Activated effector memory CD4-positive, alpha-beta T cell treated with Interleukin-2 at 50 U/mL for 16 hours (primary cell): ENCODE measurements around the gene PANK4.
A peak's percentile ranks its signal among the peaks of the same experiment; 100 is the strongest.

Experiments
- DNase-seq: peaks from one replicate; pipeline ENCODE4 v3.0.0-alpha.2; 2020

Gene PANK4

DNA sequence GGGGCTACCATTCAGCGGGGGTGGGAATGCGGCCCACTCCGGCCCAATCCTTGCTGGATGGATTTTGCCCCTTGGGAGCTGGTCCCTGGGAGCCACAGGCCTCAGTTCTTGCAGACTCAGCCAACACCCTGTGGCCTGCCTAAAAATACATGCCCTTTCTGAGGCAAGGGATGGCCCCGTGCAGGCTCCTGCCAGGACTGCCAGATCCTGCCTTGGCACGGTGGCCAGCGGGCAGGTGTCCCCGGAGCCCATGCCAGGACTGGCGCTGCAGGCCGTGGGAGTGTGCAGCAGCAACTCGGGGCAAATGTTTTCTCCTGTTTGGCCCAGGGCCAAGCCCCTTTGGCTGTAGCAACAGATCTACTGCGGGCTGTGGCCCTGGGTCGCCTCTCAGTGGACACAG is 1.6 kb upstream of the PANK4 start:
- DNase-seq = no peak

- no peak for DNase-seq
Observed at GRCh38 chr1:2527556-2527860, 1.1 kb upstream of the PANK4 start.

- no peak for DNase-seq
Observed at GRCh38 chr1:2526824-2527555, 594 bp upstream of the PANK4 start.

- no peak for DNase-seq
Observed at GRCh38 chr1:2525572-2525919, 850 bp downstream of the PANK4 start.

DNA sequence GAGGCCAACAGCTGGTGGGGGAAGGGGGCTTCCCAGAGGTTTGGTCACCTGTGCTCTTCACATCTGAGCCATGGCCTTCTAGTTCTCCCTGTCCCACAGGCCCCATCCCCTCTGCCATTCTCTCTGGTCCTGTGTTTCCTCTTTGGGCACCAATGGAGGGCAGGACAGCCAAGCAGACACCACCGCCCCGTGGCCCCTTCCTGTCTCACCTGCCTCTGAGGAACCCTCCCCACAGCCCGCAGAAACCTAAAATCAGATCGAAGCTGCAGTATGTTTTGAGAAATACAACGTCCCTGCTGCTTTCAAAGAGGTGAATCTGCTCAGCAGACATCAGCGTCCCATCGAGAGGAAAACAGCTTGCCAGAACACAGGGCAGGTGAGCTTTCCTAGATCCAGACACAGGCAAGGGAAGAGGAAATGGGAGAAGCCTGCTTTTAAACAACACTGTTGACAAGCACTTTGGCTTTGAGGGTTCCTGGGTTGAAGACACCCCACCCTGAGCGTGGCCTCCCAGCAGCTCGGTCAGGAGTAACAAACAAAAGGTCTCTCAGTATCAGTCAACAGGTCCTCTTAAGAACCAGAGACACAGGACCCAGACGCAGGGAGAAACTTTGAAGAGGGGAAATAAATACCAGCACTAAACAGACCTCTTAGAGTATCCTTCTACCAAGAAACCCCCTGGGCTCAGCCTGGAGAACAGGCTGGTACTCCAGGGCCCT is 2.3 kb downstream of the PANK4 start:
- peak; percentile 56 for DNase-seq

DNA sequence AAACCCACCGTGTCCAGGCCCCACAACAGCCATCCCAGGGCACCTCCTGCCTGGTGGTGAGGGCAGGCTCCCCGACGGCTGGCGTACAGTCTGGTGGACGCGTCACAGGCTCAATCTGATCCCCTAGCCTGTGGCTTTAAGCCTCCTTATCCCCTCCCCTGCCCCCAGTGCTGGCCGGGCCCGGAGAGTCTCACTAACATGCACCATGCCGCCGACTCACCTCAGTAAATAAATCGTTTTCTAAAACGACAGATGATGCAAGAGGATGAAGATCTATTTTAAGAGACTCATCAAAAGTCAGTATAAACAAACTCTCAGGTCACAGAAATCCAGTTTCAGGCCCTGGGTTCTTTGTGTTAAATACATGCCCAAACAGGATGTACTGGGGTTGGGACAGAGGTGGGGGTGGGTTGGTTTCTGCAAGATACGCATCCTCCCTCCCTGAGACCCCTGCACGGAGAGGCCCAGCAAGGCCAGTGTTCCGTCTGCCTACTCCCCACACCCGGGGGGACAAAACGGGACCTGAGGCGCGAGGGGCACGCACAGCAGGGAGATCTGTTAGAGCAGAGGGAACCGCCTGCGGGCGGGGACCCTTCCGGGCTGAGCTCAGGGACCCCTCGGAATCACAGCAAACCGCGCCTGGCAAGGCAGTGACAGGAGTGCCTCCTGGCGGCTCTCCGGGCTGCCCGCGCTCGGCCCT is 3.1 kb downstream of the PANK4 start:
- DNase-seq = no peak

DNA sequence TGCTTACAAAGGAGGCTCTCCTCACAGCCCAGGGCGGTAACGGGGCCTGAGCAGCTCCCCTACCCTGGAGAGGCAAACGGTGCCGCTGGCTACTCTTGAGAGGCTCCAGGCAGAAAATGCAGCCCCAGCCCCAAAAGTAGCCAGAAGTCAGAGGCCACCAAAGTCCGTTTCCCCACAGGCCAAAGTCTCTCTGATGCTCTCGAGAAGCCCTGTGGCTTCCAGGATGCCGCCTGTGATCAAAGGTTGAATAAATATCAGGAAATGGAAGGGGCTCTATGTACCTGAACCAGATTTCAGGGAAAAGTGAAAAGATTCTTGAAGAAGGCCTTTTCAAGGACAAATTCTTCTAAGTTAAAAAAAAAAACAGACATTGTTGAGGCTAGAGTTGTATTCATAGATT is 4.2 kb downstream of the PANK4 start:
- DNase-seq = no peak

GRCh38 chr1:2520806-2521205 is 5.6 kb downstream of the PANK4 start:
- DNase-seq = no peak

GRCh38 chr1:2520206-2520605 is 6.2 kb downstream of the PANK4 start:
- no peak for DNase-seq

GRCh38 chr1:2519729-2520128 is 6.7 kb downstream of the PANK4 start:
- no peak for DNase-seq

DNA sequence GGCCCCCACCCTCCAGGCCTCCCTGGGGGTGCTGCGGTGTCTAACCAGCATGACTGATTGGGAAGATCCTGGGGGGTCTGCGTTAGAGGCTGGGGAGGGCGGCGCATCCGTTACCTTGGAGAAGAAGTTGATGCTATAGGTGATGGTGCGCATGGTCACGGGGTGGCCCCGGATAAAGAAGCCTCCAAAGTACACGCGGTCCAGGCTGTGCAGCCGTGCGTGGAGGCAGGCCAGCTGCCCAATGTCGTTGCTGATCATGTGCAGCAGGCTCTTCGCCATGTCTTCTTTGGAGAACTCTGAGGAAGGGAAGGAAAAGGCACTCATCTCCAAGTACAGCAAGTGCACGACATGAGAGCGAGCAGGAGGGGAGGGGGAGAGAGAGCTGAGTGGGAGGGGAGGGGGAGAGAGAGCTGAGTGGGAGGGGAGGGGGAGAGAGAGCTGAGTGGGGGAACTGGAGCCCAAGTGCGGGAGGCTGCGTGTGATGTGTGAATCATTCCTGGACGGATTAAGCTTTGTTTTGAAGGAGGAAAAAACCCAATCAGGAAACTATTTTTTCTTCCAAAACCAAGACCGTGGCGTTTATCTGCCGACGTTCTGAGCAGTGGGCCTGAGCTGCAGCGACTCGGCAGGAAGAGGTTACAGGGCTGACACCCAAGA is 7.2 kb downstream of the PANK4 start:
- no peak for DNase-seq

GRCh38 chr1:2518528-2518927 is 7.9 kb downstream of the PANK4 start:
- no peak for DNase-seq

DNA sequence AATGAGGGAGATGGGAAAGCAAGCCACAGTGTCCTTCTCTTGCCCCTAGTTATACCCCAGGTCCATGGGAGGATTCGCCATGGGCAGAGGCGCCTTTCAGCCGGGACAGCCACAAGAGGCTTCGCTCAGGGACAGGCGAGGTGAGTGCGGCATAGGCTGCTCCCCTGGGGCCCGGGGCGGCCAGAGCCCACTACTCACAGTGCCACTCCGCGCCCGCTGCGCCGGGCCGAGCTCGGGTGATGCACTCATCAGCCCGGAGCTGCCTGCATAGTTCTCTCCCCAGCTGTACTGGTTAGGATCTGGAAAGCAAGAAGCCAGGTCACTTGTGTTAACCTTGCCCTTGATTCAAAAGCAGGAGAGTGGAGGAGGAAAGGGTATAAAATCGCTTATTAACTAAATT is 8.4 kb downstream of the PANK4 start:
- DNase-seq = no peak

GRCh38 chr1:2516946-2517345 is 9.4 kb downstream of the PANK4 start:
- no peak for DNase-seq

DNA sequence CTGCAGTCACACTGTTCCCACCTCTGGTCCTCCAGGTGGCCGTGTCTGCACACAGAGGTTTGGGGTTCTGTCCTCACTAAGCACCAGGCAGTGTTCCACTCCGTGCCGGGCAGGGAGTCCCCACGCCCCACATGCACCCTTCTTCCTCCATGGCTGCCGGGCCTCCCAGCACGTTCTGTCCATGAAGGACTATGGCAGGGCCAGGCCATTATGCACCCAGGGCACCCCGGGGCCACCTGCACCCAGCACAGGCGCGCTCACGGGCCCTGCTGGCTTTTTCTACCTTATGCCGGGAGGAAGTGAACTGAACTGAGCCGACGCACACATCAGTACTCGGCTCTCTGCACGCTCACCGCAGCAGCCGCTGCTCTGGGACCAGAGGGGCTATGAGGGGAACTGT is 10.3 kb downstream of the PANK4 start:
- DNase-seq = no peak

GRCh38 chr1:2515763-2516080 is 10.7 kb downstream of the PANK4 start:
- no peak for DNase-seq

DNA sequence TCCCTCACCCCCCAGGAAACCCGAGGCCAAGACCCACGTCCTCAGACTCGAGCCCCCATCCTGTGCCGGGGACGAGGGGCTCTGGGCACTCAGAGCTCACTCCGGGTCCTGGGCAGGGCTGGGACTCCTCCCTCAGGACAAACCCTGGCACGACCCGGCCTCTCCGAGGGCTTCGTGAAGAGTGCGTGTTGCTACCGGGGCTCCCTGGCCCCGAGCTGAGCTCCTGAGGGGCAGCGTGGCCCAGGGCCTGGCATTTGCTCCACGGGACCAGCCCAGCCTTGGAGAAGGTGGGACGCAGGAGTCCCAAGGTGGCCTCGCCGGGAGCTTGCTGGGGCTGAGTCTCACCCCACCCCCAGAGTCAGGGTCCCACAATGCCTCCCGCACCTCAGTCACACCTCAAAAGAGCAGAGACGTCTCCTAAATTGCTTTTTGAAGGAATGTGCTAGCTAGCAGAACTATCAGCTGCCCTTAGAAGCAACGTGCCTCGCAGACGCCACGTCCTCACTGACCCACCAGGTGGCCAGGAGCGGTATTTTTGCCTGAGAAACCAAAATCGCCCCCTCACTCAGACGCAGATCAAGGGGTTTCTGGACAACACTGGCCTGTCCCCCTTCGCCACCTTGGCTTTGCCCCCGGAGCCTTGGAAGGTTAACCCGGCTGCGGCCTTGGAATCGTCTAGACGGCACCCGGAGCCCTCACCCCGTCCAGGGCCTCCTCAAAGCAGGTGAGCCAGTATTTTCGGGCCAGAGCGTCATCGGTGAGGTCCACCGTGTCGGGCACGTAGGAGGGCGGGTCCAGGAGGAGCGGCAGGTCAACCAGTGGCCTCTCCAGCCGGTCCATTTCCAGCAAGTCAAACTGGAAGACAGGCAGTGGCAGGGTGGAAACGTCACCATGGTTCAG is 11.3 kb downstream of the PANK4 start:
- no peak for DNase-seq

DNA sequence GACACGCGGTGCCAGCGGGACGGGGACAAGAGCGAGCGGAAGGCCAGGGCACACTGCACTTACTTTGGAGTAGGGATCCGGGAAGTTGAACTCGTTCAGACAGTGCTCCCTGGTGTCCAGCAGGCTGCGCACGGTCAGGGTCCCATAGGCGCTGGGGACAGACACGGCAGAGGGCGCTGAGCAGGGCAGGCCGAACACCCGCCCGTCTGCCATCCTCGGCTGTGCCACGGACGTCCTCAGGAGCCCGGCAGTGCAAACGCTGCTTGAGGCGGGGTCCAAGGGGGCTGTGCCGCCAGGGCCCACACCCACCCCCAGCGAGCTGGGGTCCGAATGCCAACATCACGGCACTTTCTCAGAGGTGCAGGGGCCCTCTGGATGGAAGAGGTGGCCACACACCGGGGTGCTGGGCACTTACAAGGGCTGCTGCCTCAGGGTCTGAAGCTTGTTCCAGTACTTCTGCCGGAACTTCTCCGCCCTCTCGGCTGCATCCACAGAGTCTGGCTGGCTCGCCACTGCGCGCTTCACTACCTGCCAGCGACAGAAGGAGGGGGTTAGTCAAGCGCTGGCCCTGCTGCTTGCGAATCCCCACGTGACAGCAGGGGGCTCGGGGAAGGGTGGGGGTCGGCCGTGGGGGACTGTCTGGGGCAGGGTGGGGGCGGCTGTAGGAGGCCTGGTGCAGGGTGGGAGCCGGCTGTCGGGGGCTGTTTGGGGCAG is 12.3 kb downstream of the PANK4 start:
- DNase-seq = no peak

DNA sequence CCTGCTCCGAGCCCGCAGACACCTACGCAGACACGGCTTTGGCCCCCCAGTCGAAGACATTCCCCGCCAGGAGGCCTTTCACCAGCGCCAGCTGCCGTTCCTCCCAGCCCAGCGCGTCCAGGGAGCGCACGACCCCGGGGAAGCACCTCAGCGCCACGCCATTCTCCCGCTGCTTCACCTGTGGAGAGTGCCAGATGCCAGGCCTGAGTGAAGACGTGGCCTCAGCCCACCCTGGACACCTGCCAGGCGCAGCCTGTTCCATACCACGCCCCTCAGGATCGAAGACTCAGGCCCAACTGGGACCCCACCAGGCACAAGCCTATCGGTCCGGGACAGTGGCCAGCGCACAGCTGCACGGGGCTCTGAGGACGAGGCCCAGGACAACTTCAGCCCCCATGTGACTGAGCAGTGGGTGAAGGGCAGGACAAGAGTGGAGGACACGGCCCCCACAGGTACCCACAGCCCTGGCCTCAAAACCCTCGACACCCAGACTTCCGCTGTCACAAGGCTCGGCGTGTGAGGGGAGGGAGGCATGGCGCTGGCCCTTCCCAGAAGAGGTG is 13.5 kb downstream of the PANK4 start:
- no peak for DNase-seq

DNA sequence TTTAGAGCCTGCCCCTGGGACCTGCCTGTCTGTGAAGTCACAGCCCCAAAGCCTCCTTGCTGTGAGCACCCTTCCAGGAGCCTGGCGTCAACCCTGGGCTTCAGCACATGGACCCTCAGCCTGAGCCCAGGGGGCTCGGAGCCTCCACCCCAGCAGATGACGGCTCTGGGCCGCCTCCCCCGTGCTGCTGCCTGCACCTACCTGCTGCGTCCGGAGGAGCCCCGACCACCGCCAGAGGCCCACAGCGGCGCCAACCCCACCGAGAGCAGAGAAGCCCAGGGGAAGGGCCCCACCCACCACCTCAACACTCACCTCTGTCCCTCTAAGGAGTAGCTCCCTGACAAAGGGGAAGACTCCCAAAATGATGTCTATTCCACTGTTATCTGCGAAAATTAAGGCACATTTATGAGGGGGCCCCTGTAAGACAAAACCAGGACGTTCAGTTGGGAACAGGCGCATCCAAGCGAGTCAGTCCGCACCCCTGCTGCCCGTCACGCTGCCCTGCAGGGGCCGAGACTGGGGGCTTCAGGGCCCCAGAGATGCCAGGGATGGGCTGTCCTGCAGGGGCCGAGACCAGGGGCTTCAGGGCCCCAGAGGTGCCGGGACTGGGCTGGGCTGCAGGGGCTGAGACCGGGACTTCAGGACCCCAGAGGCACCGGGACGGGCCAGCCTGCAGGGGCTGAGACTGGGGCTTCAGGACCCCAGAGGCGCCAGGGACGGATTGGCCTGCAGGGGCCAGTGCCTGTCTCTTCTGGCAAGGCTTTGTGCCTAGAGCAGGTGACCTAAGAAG is 15.8 kb downstream of the PANK4 start:
- DNase-seq = no peak

DNA sequence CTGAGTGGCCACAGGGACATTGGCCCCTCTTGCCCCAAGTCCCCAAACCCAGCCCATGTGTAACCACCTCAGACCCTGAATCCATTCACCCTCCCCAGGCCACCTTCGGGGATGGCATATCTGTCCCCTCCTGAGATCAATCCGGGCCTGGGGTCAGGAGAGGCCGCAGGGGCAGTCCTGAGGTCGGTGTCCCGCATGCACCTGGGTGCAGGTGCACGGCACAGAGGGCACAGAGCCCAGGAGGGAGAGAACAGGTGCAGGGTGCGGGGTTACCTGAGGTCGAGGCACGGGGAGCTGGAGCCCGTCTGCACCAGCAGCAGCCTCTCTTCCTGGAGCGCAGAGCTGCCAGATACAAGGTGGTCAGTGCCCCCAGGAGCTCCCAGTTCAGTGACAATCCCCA is 16.8 kb downstream of the PANK4 start:
- DNase-seq = no peak
